Mucosa of descending colon (tissue), 3 donors: ENCODE measurements around the gene PTPRE. TPM values are rescaled to one million over a fixed set of nuclear protein-coding genes. Genes with fewer than 3 reads are reported as not detected.
A peak's percentile ranks its signal among the peaks of the same experiment; 100 is the strongest.

Experiments
- ATAC-seq: fragments of 200-7000 bp; cut with Tn5 transposase; one replicate; pipeline ENCODE4 v1.9.1; 2020; ENCODE audit warnings: mild to moderate bottlenecking, moderate library complexity
- DNase-seq, 3 donors: peaks; one replicate each; pipeline ENCODE4 v3.0.0-alpha.2; 2020
- H3K36me3 ChIP-seq: fragments of 200-600 bp; one replicate; pipeline ENCODE4 v1.8.0; 2021; ENCODE audit warnings: low read depth, mild to moderate bottlenecking
- H3K4me1 ChIP-seq: fragments of 200-600 bp; one replicate; pipeline ENCODE4 v1.8.0; 2021; ENCODE audit warnings: low read depth, mild to moderate bottlenecking
- H3K4me3 ChIP-seq: fragments of 200-600 bp; one replicate; pipeline ENCODE4 v1.8.0; 2021; ENCODE audit warnings: mild to moderate bottlenecking
- H3K9me3 ChIP-seq: fragments of 200-600 bp; one replicate; pipeline ENCODE4 v1.8.0; 2021; ENCODE audit warnings: mild to moderate bottlenecking
- intact Hi-C, 2 donors: fragments of 100-400 bp; cut with DNase I in 1 of 2; cut with micrococcal nuclease in 1 of 2; formaldehyde crosslinking; loops; one replicate each; pipeline versions ENCODE4 v1.11.0 to v1.11.1; 2022; cut with DNase I, micrococcal nuclease
- total RNA-seq, 3 donors: library from RNA; stranded (reverse); fragmentation: NEBNext Ultra II Directional in 2 of 3; extraction: Animal tissue kit (Norgen Biotek cat#: 25700) in 2 of 3; gene quantifications; one replicate each; pipeline versions ENCODE4 v1.2.1 to v1.2.4, GENCODE V29; 2021 to 2023
- TF ChIP-seq, protein P1 (sequence below): fragments of 200-600 bp; IDR thresholded peaks from one replicate; pipeline ENCODE4 v1.8.0; 2022; ENCODE audit warnings: antibody characterized with exemption, mild to moderate bottlenecking
- donor health status: DM: no; HTN: no; CAD: no; lungs with moderate emphysema.
- donor health status: DM: no; HTN: no; CAD: no.
- donor health status: DM: no; HTN: yes; CAD: no.

The PTPRE gene
- total RNA-seq, 3 donors from 2014 or later: 28.8 to 33.6 (median 32.5) TPM

DNA sequence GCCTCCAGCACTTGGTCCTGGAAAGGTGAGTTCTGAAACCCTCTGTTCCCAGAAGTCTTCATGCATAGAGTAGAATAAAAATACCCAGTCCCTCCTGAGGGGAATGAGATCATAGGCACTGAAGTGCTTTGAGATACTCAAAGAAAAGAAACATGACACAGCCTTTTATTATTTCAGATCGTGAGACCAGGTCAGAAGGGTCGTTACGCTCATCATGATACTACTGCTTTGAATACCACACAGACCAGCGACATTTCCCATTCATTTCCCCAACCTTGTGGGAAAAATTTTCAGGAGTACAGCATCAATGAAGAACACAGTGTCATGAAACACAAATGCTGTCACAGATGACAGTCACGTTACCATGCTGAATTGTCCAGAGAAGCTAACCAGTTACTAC, 29.2 kb upstream of the PTPRE start:
- ATAC-seq: no peak
- intact Hi-C loops: no loop called here
- no peaks in the 10 kb centered on the region for H3K9me3 ChIP-seq

GRCh38 chr10:127878475-127879055, 28.3 kb upstream of the PTPRE start:
- no peak overlapping the region for H3K4me3 ChIP-seq
- intact Hi-C loops: no loop called here
- DNase-seq: no peak
- no peaks in the 10 kb centered on the region for H3K9me3 ChIP-seq
- H3K4me1 ChIP-seq: peaks cover 33% of the 10 kb centered on the region
- no peak for ATAC-seq
- no peaks in the 10 kb centered on the region for H3K36me3 ChIP-seq
- TF ChIP-seq, protein P1, sequence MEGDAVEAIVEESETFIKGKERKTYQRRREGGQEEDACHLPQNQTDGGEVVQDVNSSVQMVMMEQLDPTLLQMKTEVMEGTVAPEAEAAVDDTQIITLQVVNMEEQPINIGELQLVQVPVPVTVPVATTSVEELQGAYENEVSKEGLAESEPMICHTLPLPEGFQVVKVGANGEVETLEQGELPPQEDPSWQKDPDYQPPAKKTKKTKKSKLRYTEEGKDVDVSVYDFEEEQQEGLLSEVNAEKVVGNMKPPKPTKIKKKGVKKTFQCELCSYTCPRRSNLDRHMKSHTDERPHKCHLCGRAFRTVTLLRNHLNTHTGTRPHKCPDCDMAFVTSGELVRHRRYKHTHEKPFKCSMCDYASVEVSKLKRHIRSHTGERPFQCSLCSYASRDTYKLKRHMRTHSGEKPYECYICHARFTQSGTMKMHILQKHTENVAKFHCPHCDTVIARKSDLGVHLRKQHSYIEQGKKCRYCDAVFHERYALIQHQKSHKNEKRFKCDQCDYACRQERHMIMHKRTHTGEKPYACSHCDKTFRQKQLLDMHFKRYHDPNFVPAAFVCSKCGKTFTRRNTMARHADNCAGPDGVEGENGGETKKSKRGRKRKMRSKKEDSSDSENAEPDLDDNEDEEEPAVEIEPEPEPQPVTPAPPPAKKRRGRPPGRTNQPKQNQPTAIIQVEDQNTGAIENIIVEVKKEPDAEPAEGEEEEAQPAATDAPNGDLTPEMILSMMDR: no peak

More for the DNA sequence above, 29.2 kb upstream of the PTPRE start:
- DNase-seq: no peak
- TF ChIP-seq, protein P1: no peak
- H3K4me1 ChIP-seq: peaks cover 32% of the 10 kb centered on the region
- no peaks in the 10 kb centered on the region for H3K36me3 ChIP-seq
- no peak overlapping the region for H3K4me3 ChIP-seq

DNA sequence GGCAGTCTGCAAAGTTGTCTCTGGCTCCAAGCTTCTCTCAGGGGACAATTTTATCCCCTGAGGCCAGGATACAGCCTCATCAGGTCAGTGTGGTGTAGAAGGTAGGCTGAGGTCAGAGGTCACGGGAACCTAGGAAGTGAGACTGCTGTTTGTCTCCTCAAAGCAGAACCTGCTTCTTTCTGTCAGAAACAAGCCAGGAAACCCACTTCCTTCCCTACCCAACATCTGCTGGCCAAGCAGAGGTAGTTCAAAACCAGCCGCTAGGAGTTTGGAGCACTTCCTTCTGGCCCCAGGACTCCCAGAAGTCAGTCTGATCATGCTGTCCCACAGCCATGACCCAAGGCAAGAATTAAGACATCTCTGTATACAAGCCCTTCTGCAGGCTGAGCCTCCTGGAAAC, 26.3 kb upstream of the PTPRE start:
- TF ChIP-seq, protein P1: no peak
- intact Hi-C loops: no loop called here
- ATAC-seq: no peak
- no peak for DNase-seq
- Histone ChIP-seq H3K4me1 (peaks cover 40% of the 10 kb centered on the region), H3K36me3 (no peaks in the 10 kb centered on the region), H3K9me3 (no peaks in the 10 kb centered on the region), H3K4me3 (no peak overlapping the region)

DNA sequence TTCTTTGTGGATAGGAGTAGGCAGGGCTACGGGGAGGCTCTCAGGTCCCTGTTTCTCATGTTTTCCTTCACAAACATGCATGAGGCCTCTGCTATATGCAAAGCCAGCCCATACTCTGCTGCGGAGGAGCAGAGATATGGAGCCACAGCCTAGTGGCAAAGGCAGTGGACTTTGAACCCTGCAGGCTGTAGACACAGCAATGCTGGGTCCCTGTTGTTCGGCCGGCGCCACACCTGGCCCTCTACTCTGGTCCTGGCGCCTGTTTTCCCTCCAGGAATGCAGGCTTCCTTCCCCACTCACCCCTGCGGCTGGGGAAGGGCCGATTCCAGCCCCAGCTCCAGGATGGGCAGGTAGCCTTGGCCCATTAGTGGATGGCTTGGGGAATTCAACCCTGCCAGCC, 25.6 kb upstream of the PTPRE start:
- H3K4me3 ChIP-seq: no peak overlapping the region
- TF ChIP-seq, protein P1: no peak
- no peaks in the 10 kb centered on the region for H3K36me3 ChIP-seq
- peaks cover 43% of the 10 kb centered on the region for H3K4me1 ChIP-seq
- DNase-seq: peak; percentile 82 to 83 (median 82)
- intact Hi-C loops: no loop called here
- H3K9me3 ChIP-seq: no peaks in the 10 kb centered on the region
- ATAC-seq: peak; percentile 91

DNA sequence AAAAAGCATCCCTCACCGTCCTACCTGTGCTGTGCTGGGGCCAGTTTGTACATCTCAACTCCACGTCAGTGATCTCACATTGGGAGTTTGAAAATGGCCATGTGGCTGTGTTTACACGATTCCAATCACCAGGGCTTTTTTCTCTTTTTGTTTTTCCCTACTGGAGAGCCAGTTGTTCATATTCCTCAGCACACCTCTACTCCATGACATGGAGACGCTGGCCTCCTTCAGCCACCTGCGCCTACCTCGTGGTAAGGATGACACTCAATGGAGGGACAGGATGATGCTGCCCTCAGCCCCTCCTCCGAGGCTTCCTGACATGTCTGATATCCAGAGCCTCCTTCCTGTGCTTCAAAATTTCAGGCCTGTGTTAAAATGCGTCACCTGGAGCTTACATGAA, 24.5 kb upstream of the PTPRE start:
- Histone ChIP-seq H3K36me3 (no peaks in the 10 kb centered on the region), H3K9me3 (no peaks in the 10 kb centered on the region), H3K4me1 (peaks cover 52% of the 10 kb centered on the region), H3K4me3 (no peak overlapping the region)
- intact Hi-C loops: no loop called here
- TF ChIP-seq, protein P1: no peak
- DNase-seq (no peak), ATAC-seq (no peak)
